ENCODE measurements around the gene NDUFB8. TPM values are rescaled to one million over a fixed set of nuclear protein-coding genes. Genes with fewer than 3 reads are reported as not detected.

Gene NDUFB8
- total and polyA plus RNA-seq, 8 donors, result 35.5 to 156 (median 58.6) TPM

- WGBS, 2 donors, result 67 to 68% methylated on average over 7 of the region's 7 CpGs
- Histone ChIP-seq H3K4me3 (no peak overlapping the region), H3K27ac (no peak overlapping the region), H3K36me3 (no peaks in the 10 kb centered on the region), H3K27me3 (no peaks in the 10 kb centered on the region), H3K4me1 (no peaks in the 10 kb centered on the region), H3K9me3 (no peaks in the 10 kb centered on the region)
- DNase-seq, result peak in 1 of 6 donors; percentile 33
- FAIRE-seq, result no peak
- TF ChIP-seq CTCF (IDR thresholded peaks at IDR 0.05), result no peak
- ATAC-seq, result peak in 3 of 4 donors; percentile 34 to 62 (median 55)
- intact Hi-C loops (cut with DNase I), result loop anchor here in 1 of 3 donors (10.0 kb wide), 1 partner anchor 66 kb away; no protein-coding TSS in a partner anchor
Measured at GRCh38 chr10:100510533-100511308, 18.9 kb downstream of the NDUFB8 start.

GRCh38 chr10:100509241-100509840 is 20.3 kb downstream of the NDUFB8 start:
- no peak for ATAC-seq
- Histone ChIP-seq H3K9me3 (no peaks in the 10 kb centered on the region), H3K36me3 (no peaks in the 10 kb centered on the region), H3K4me1 (no peaks in the 10 kb centered on the region), H3K4me3 (no peak overlapping the region), H3K27ac (no peak overlapping the region), H3K27me3 (no peaks in the 10 kb centered on the region)
- FAIRE-seq, result no peak
- DNase-seq, result no peak
- intact Hi-C loops (cut with DNase I), result loop anchor here in 1 of 3 donors (5.0 kb wide), 1 partner anchor 72 kb away; no protein-coding TSS in a partner anchor
- no peak for TF ChIP-seq CTCF (IDR thresholded peaks at IDR 0.05)
- WGBS, 2 donors, result 79 to 80% methylated on average over 8 of the region's 8 CpGs

- peak in 2 of 4 donors; percentile 17 to 20 for TF ChIP-seq CTCF (IDR thresholded peaks at IDR 0.05)
- no peak overlapping the region for H3K4me3 ChIP-seq
- DNase-seq (no peak), ATAC-seq (peak; percentile 35 to 81 (median 72)), FAIRE-seq (no peak)
- H3K9me3 ChIP-seq, result no peaks in the 10 kb centered on the region
- intact Hi-C loops (cut with DNase I), result loop anchor here in 1 of 3 donors (5.0 kb wide), 1 partner anchor 71 kb away; no protein-coding TSS in a partner anchor
- no peaks in the 10 kb centered on the region for H3K36me3 ChIP-seq
- H3K27ac ChIP-seq, result no peak overlapping the region
- 60% methylated on average over 3 of the region's 3 CpGs for WGBS, 2 donors
- no peaks in the 10 kb centered on the region for H3K4me1 ChIP-seq
- no peaks in the 10 kb centered on the region for H3K27me3 ChIP-seq
Measured at GRCh38 chr10:100508691-100509150, 20.9 kb downstream of the NDUFB8 start.

- FAIRE-seq (no peak), ATAC-seq (no peak), DNase-seq (no peak)
- intact Hi-C loops (cut with DNase I), result loop anchor here in 1 of 3 donors (5.0 kb wide), 1 partner anchor 71 kb away; no protein-coding TSS in a partner anchor
- Histone ChIP-seq H3K9me3 (no peaks in the 10 kb centered on the region), H3K4me3 (no peak overlapping the region), H3K4me1 (no peaks in the 10 kb centered on the region), H3K27ac (no peak overlapping the region), H3K27me3 (no peaks in the 10 kb centered on the region), H3K36me3 (no peaks in the 10 kb centered on the region)
- no peak for TF ChIP-seq CTCF (IDR thresholded peaks at IDR 0.05)
- 43 to 79% methylated on average over 1 of the region's 1 CpG for WGBS, 2 donors
Measured at GRCh38 chr10:100508266-100508665, 21.4 kb downstream of the NDUFB8 start.
